A549 treated with CpdA at 1 μM for 4 hours (cell line): ENCODE results near the gene EPYC. TPM values are rescaled to one million over a fixed set of nuclear protein-coding genes. Genes with fewer than 3 reads are reported as not detected.

Experiments used
- total RNA-seq: library from RNA; stranded (reverse); fragments of 200-300 nt; extraction: Qiagen RNA extraction; gene quantifications from 5 replicates; pipeline ENCODE4 v1.2.3, GENCODE V29; 2022; ENCODE audit warnings: low read depth

The EPYC gene
- total RNA-seq = not detected in 5 replicates

GRCh38 chr12:91004872-91005271, at the start of gene EPYC:
Gene EPYC, minus strand, starts transcription at chr12:91004972. Its CDS starts 2,407 bp downstream, at chr12:91002565.

GRCh38 chr12:90954921-90955320, 49.9 kb downstream of the EPYC start, which contains the start of gene CCER1:
Gene CCER1, minus strand, starts transcription at chr12:90955176. Its CDS starts 434 bp downstream, at chr12:90954742.

Other genes starting within 250 kb of the EPYC start
- not detected in 5 replicates for gene CCER1, start 49.8 kb downstream of the EPYC start, total RNA-seq
- not detected in 5 replicates for gene KERA, start 53.1 kb upstream of the EPYC start, total RNA-seq
- gene LUM, start 106.5 kb upstream of the EPYC start, total RNA-seq = 0.12 to 0.28 TPM (median 0.24 TPM) in 5 replicates
- not detected in 5 replicates for gene DCN, start 177.8 kb upstream of the EPYC start, total RNA-seq